ENCODE measurements around the gene OR4K14.

GRCh38 chr14:20035938-20036337, 16.8 kb upstream of the OR4K14 start, which contains the start of gene OR4K13:
- no peak for TF ChIP-seq CTCF (IDR thresholded peaks at IDR 0.05)
- no peak for TF ChIP-seq POLR2A (IDR thresholded peaks at IDR 0.05)

Measured in tibial nerve (tissue), 3 donors.